HepG2 (cell line): ENCODE data around the gene ERCC5. TPM values are rescaled to one million over a fixed set of nuclear protein-coding genes. Genes with fewer than 3 reads are reported as not detected.

Experiments used
- ATAC-seq: fragments of 200-7000 bp; cut with Tn5 transposase; 3 replicates; pipeline ENCODE4 v1.9.1; 2020; ENCODE audit warnings: mild to moderate bottlenecking, moderate library complexity
- BruUV-seq: library from RNA; stranded (reverse); fragments of 400-500 nt; replicated peaks from 2 replicates; lab custom pipeline; 2021; lab: Mats Ljungman, UMichigan
- CTCF ChIA-PET: fragments of 300-600 bp; formaldehyde crosslinking; extraction: SDS; loops from one replicate; lab custom pipeline; 2021; ENCODE audit warnings: low total read pairs, inconsistent platforms, low intra/inter-chr PET ratio; lab: Yijun Ruan, JAX
- POLR2A ChIA-PET: fragments of 350-600 bp; sonication (Branson Sonifier 250); formaldehyde crosslinking; loops from one replicate; lab custom pipeline; 2020; ENCODE audit warnings: antibody characterized with exemption, inconsistent platforms; lab: Yijun Ruan, JAX
- DNase-seq: peaks from one replicate; pipeline ENCODE4 v3.0.0-alpha.2; 2015; ENCODE audit warnings: low spot score
- FAIRE-seq: peaks from 3 replicates; lab custom pipeline; 2011; peaks lifted over from hg19 to GRCh38; lab: Jason Lieb, UNC
- H2AFZ ChIP-seq: one replicate; pipeline ENCODE4 v1.6.1; 2011; ENCODE audit warnings: low read length, inconsistent platforms
- H3K27ac ChIP-seq: fragments of 300-600 bp; 3 replicates; pipeline ENCODE4 v1.8.0; 2011; ENCODE audit warnings: mixed run types, mild to moderate bottlenecking, mixed read lengths, low read length, inconsistent platforms; ENCODE audit not compliant: insufficient read depth; ENCODE audit errors: extremely low read length
- H3K27me3 ChIP-seq, 2 experiments: fragments of 200-600 bp in 1 of 2; 2 replicates in 1 of 2; 3 replicates in 1 of 2; pipeline versions ENCODE4 v1.6.0 to v1.8.0; 2011; ENCODE audit warnings: low read length in 2 of 2, mild to moderate bottlenecking in 2 of 2, moderate library complexity in 2 of 2, inconsistent platforms in 1 of 2; ENCODE audit not compliant: insufficient read depth in 2 of 2, control insufficient read depth in 1 of 2
- H3K36me3 ChIP-seq, 2 experiments: fragments of 200-600 bp in 1 of 2; replicated peaks in 1 of 2; 2 replicates in 1 of 2; 3 replicates in 1 of 2; pipeline versions ENCODE4 v1.5.1 to v1.8.0; 2011; ENCODE audit warnings: low read length in 2 of 2, inconsistent platforms in 1 of 2; ENCODE audit not compliant: insufficient read depth in 2 of 2, control insufficient read depth in 1 of 2
- H3K4me1 ChIP-seq: 2 replicates; pipeline ENCODE4 v1.5.1; 2012; ENCODE audit warnings: low read length, inconsistent platforms; ENCODE audit not compliant: insufficient read depth
- H3K4me2 ChIP-seq: 2 replicates; pipeline ENCODE4 v1.6.0; 2011; ENCODE audit warnings: low read depth, low read length, inconsistent platforms
- H3K4me3 ChIP-seq, 3 experiments: fragments of 200-600 bp in 1 of 3; sonication (generic), shearing (Covaris generic) in 1 of 3; replicated peaks in 1 of 3; 2 replicates each; pipeline ENCODE4 v1.5.1; 2011 to 2016; ENCODE audit warnings: low read length in 3 of 3, inconsistent platforms in 2 of 3, low read depth in 2 of 3, mild to moderate bottlenecking in 2 of 3, control low read depth in 1 of 3, mixed read lengths in 1 of 3; ENCODE audit not compliant: insufficient read depth in 1 of 3
- H3K79me2 ChIP-seq: one replicate; pipeline ENCODE4 v1.6.1; 2011; ENCODE audit warnings: low read length, inconsistent platforms; ENCODE audit not compliant: insufficient read depth
- H3K9ac ChIP-seq: 2 replicates; pipeline ENCODE4 v1.6.0; 2011; ENCODE audit warnings: mild to moderate bottlenecking, low read depth, low read length, inconsistent platforms; ENCODE audit not compliant: insufficient read depth
- H3K9me3 ChIP-seq: 2 replicates; pipeline ENCODE4 v1.5.1; 2012; ENCODE audit warnings: mild to moderate bottlenecking, low read length
- H4K20me1 ChIP-seq: 2 replicates; pipeline ENCODE4 v1.6.0; 2011; ENCODE audit warnings: inconsistent platforms, mild to moderate bottlenecking, low read length, moderate library complexity; ENCODE audit not compliant: insufficient read depth
- ARNT2 ChIP-seq: sonication (generic); formaldehyde crosslinking; IDR thresholded peaks from 2 replicates; pipeline ENCODE4 v1.8.0; 2022; ENCODE audit warnings: mild to moderate bottlenecking, low read depth, missing genetic modification reagents, moderate library complexity
- EZH2 ChIP-seq: conservative IDR thresholded peaks from 2 replicates; pipeline ENCODE4 v1.6.1; 2012; ENCODE audit warnings: mild to moderate bottlenecking, low read depth, low read length, moderate library complexity
- GRHL1 ChIP-seq: sonication (generic); formaldehyde crosslinking; conservative IDR thresholded peaks from 2 replicates; pipeline ENCODE4 v1.8.0; 2022; ENCODE audit warnings: missing genetic modification reagents
- HMGXB4 ChIP-seq, 2 experiments: sonication (generic) in 1 of 2; formaldehyde crosslinking in 1 of 2; IDR thresholded peaks; 2 replicates each; pipeline versions ENCODE4 v1.4.0 to v1.6.1; 2018 to 2020; ENCODE audit warnings: missing genetic modification reagents in 2 of 2, borderline replicate concordance in 1 of 2, low read depth in 1 of 2, mild to moderate bottlenecking in 1 of 2, missing biosample characterization in 1 of 2
- KDM1A ChIP-seq: IDR thresholded peaks from 2 replicates; pipeline ENCODE4 v1.6.1; 2016; ENCODE audit warnings: missing compliant biosample characterization
- MLX ChIP-seq: IDR thresholded peaks from 2 replicates; pipeline ENCODE4 v1.6.1; 2016
- ZNF382 ChIP-seq: sonication (generic); formaldehyde crosslinking; IDR thresholded peaks from 2 replicates; pipeline ENCODE4 v1.5.0; 2020; ENCODE audit warnings: missing genetic modification reagents, mild to moderate bottlenecking, borderline replicate concordance
- ZNF552 ChIP-seq: sonication (generic); formaldehyde crosslinking; IDR thresholded peaks from 2 replicates; pipeline ENCODE4 v1.9.0; 2022; ENCODE audit warnings: missing genetic modification reagents, mild to moderate bottlenecking, borderline replicate concordance
- WGBS: methylation state at CpG from one replicate; pipeline ENCODE4 v1.1.6; 2017; ENCODE audit warnings: low lambda C conversion rate; 5-methylcytosine and 5-hydroxymethylcytosine counted together
- in situ Hi-C: cut with HindIII; loops from 2 replicates; pipeline ENCODE4 v1.10.0; 2017; ENCODE audit warnings: low pct_unique_long_range_greater_than_20kb; ENCODE audit not compliant: extremely low pct_ligation_motif_present
- intact Hi-C: fragments of 100-400 bp; cut with micrococcal nuclease; formaldehyde crosslinking; loops from one replicate; pipeline ENCODE4 v1.10.0; 2022; ENCODE audit not compliant: unreplicated experiment
- polyA plus RNA-seq, 8 experiments: library from polyadenylated mRNA; depleted of rRNA in 3 of 8; stranded (reverse) in 7 of 8; unstranded in 1 of 8; fragments of >200 nt; fragmentation: Illumina TruSeq in 4 of 8; extraction: Trizol in 4 of 8; gene quantifications; 2 replicates each; pipeline versions ENCODE4 v1.2.1 to v1.2.3, GENCODE V29; 2011 to 2016; ENCODE audit warnings: low read depth in 4 of 8, missing spikeins in 1 of 8, mixed read lengths in 1 of 8; ENCODE audit not compliant: insufficient read depth in 1 of 8
- total RNA-seq, 5 experiments: library from RNA; depleted of rRNA; stranded (reverse); fragments of >200 nt; fragmentation: Illumina TruSeq; extraction: Trizol; gene quantifications; 2 replicates each; pipeline ENCODE4 v1.2.3, GENCODE V29; 2016; ENCODE audit warnings: low read depth in 1 of 5
- TF ChIP-seq, protein P1 (sequence below): sonication (generic); formaldehyde crosslinking; IDR thresholded peaks from 2 replicates; pipeline ENCODE4 v1.5.1; 2020; ENCODE audit warnings: missing genetic modification reagents, mild to moderate bottlenecking, borderline replicate concordance
- TF ChIP-seq, protein P2 (sequence below): sonication (generic); formaldehyde crosslinking; IDR thresholded peaks from 2 replicates; pipeline ENCODE4 v1.4.0; 2020; ENCODE audit warnings: missing genetic modification reagents
- TF ChIP-seq, protein P3 (sequence below): sonication (generic); formaldehyde crosslinking; IDR thresholded peaks from 2 replicates; pipeline ENCODE4 v1.4.0; 2020; ENCODE audit warnings: missing genetic modification reagents

The ERCC5 gene
- total and polyA plus RNA-seq, 2 of the 13 experiments (the other 11 are each of a cell fraction or from before 2014, with no cell fraction given), result 12.9 to 35.5 TPM

DNA sequence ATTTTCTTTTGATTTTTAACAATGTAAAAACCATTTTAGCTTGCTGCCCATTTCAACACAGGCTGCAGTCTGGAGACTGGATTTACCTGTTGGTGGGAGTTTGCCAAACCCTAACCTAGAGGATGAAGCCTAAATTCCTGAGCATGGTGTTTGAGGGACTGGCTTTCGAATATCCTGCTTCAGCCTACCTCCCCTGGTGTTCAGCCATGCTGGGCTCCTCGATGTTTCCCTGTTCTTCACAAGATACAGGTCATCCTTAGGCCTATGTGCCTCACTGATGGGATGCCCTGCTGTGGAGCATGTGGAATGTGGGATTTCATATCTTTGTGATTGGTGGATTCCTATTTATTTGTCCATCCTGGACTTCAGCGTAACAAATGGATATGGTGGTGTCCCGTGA lies 20.4 kb upstream of the ERCC5 start:
- DNase-seq (no peak), FAIRE-seq (no peak), ATAC-seq (no peak)
- H3K79me2 ChIP-seq, result no peaks in the 10 kb centered on the region
- WGBS, result 91% methylated on average over 4 of the region's 4 CpGs
- H3K9ac ChIP-seq, result no peak overlapping the region
- POLR2A ChIA-PET, result no interaction called here
- no peak overlapping the region for H2AFZ ChIP-seq
- BruUV-seq, result no TSS peak
- in situ Hi-C loops (no loop called here), intact Hi-C loops (no loop called here)
- H3K4me2 ChIP-seq, result no peak overlapping the region
- H3K9me3 ChIP-seq, result no peaks in the 10 kb centered on the region
- H4K20me1 ChIP-seq, result no peaks in the 10 kb centered on the region
- H3K4me1 ChIP-seq, result peaks cover 7% of the 10 kb centered on the region
- H3K27me3 ChIP-seq, result no peaks in the 10 kb centered on the region
- CTCF ChIA-PET, result no interaction called here
- no peak overlapping the region for H3K27ac ChIP-seq
- peaks cover 9 to 29% of the 10 kb centered on the region in 2 experiments for H3K36me3 ChIP-seq
- no peak overlapping the region for H3K4me3 ChIP-seq
- no peak for TF ChIP-seq KDM1A
- TF ChIP-seq, protein P1, sequence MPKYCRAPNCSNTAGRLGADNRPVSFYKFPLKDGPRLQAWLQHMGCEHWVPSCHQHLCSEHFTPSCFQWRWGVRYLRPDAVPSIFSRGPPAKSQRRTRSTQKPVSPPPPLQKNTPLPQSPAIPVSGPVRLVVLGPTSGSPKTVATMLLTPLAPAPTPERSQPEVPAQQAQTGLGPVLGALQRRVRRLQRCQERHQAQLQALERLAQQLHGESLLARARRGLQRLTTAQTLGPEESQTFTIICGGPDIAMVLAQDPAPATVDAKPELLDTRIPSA (CRISPR knock-in tag), result no peak
- no peak for TF ChIP-seq HMGXB4 (CRISPR knock-in tag; IDR thresholded peaks at IDR 0.05; ENCODE audit: borderline replicate concordance in 1 of 2, low read depth in 1 of 2)
- TF ChIP-seq ZNF382 (CRISPR knock-in tag), result no peak
- TF ChIP-seq, protein P2, sequence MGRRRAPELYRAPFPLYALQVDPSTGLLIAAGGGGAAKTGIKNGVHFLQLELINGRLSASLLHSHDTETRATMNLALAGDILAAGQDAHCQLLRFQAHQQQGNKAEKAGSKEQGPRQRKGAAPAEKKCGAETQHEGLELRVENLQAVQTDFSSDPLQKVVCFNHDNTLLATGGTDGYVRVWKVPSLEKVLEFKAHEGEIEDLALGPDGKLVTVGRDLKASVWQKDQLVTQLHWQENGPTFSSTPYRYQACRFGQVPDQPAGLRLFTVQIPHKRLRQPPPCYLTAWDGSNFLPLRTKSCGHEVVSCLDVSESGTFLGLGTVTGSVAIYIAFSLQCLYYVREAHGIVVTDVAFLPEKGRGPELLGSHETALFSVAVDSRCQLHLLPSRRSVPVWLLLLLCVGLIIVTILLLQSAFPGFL, result no peak
- no peak for TF ChIP-seq ZNF552 (CRISPR knock-in tag)
- TF ChIP-seq, protein P3, sequence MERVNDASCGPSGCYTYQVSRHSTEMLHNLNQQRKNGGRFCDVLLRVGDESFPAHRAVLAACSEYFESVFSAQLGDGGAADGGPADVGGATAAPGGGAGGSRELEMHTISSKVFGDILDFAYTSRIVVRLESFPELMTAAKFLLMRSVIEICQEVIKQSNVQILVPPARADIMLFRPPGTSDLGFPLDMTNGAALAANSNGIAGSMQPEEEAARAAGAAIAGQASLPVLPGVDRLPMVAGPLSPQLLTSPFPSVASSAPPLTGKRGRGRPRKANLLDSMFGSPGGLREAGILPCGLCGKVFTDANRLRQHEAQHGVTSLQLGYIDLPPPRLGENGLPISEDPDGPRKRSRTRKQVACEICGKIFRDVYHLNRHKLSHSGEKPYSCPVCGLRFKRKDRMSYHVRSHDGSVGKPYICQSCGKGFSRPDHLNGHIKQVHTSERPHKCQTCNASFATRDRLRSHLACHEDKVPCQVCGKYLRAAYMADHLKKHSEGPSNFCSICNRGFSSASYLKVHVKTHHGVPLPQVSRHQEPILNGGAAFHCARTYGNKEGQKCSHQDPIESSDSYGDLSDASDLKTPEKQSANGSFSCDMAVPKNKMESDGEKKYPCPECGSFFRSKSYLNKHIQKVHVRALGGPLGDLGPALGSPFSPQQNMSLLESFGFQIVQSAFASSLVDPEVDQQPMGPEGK (CRISPR knock-in tag), result no peak
- TF ChIP-seq MLX (CRISPR knock-in tag), result no peak
- no peak for TF ChIP-seq EZH2
- TF ChIP-seq GRHL1 (CRISPR knock-in tag), result no peak
- TF ChIP-seq ARNT2, result no peak
